GM12873 (cell line): Measurements from ENCODE around the gene PRCC.

ENCODE experiments used
- CTCF ChIP-seq: IDR thresholded peaks from 2 replicates; pipeline ENCODE4 v1.5.1; 2012; ENCODE audit warnings: low read depth, mild to moderate bottlenecking, moderate library complexity, low read length, control low read depth; ENCODE audit not compliant: insufficient read depth; ENCODE audit errors: missing control alignments

Gene PRCC

DNA sequence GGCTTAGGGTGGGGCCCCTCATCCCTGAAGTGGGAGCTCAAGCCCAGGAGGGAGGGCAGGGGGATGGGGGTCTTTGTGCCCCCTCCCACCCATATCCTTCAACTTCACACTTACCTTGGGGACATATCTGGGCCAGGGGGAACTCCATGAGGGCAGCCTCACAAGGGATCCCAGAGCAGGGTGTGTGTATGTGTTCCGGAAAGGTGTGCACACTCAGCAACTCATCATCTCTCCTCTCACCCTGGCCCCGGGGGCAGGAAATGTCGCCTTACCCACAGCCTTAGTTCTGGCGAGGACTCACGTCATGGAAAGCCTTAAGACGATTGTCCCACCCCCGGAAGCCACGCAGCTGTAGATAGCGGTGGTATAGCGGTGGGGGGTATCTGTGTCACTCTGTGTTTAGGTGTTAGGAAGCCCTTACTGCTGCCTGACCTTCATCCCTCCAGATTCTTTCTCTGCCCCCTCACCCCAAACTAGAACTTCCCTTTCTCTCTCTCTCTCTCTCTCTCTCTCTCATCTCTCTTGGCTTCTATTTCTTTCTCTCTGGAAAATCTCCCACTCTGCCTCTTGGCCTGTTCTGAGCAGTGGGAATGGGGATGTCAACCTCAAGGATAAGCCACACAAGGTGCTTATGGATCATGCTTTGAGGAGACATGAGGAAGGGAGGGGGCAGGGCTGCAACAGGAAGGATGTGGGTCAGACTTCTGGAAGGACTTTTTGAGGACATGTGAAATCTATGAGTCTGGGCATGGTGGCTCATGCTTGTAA is 49.4 kb downstream of the PRCC start, which contains the start of gene SH2D2A:
Gene SH2D2A (minus strand): TSS at position 288 of the 768 bp plus-strand sequence. CDS start 140 bp downstream, at position 148.
- no peak for TF ChIP-seq CTCF

DNA sequence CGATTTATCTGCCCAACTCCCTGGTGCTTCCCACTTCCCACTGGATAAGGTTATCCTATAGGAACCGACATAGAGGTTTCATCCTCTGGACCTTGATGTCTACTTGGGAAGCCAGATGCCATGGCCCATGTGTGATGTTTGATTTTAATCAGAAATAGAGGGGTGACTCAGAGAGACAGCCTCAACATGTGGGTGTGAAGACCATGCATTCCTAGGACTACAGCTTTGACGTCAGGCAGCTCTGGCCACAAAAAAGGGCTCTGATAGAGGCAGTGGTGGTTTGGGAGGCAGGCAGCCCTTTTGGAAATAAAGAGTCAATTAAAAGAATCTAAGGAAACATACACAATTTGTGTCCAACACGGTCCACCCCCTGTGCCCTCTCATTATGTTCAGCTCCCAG is 54.5 kb downstream of the PRCC start:
- TF ChIP-seq CTCF = no peak

DNA sequence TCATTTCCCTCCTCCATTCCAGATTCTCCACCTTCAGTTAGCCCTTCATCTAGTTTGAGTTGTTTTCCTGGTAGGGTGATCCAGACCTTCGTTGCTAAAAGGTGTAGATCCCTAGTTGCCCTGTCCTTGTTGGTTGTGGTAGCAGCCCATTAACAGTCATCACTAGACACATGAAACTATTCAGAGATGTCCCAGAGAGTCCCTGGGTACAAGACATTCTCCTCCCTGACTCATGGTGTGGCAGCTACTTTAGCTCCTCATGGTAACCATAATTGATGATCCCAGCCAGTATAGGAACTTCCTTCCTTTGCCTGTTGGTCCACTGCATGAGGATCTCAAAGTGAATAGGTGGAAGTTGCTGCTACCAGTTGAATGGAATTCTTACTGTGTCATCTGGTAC is 55.3 kb downstream of the PRCC start:
- TF ChIP-seq CTCF = no peak

- TF ChIP-seq CTCF = no peak
Measured at GRCh38 chr1:156823210-156823790, 56.0 kb downstream of the PRCC start.

GRCh38 chr1:156826630-156827029 is 59.3 kb downstream of the PRCC start:
- TF ChIP-seq CTCF = no peak

GRCh38 chr1:156828400-156829124 is 61.2 kb downstream of the PRCC start:
- TF ChIP-seq CTCF = no peak

DNA sequence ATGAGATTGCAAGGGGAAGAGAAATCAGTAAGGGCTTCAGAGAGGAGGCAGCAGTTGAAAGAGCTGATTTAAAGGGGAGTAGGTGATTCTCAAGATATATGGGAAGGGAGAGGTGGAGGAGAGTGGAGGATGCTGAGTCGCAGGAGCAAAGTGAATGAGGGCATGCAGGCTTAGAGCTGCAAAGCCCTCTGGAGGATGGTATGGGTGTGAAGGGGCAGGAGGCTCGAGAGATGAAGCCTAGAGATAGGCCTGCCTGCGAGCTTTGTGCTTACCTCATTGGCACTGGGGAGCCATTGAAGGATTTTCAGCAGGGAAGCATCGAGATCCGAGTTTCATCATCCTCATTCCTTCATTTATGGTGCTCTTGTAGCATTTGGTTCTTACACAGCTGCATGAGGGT is 65.1 kb downstream of the PRCC start:
- TF ChIP-seq CTCF = no peak
